Measurements from ENCODE around the gene C1orf105. TPM values are rescaled to one million over a fixed set of nuclear protein-coding genes. Genes with fewer than 3 reads are reported as not detected.

The C1orf105 gene
- total and polyA plus RNA-seq, 8 donors = 0.27 TPM; not detected in 7

DNA sequence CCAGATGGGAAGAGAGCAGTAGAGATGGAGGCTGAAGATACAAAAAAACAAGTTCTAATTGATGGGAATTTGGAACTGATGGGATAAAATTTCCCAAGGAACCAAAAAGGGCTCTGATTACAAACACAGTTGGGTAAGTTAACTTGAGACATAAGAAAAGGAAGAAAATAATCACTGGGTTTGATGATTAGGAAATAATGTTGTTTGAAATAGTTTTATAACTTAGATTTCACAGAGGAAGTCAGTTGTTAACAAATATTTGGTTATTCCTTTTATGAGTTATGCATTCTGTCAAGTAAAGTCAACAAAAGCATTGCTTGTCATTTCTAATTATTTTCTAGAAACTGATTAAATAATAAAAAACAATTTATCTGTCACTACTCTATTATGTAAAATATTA lies 92.1 kb downstream of the C1orf105 start:
- no peak for ATAC-seq
- Histone ChIP-seq H3K9me3 (no peaks in the 10 kb centered on the region), H3K36me3 (no peaks in the 10 kb centered on the region), H3K27ac (no peak overlapping the region), H3K27me3 (no peaks in the 10 kb centered on the region), H3K4me1 (peaks cover 0 to 10% of the 10 kb centered on the region in 2 donors), H3K4me3 (no peak overlapping the region)
- TF ChIP-seq, protein P1, sequence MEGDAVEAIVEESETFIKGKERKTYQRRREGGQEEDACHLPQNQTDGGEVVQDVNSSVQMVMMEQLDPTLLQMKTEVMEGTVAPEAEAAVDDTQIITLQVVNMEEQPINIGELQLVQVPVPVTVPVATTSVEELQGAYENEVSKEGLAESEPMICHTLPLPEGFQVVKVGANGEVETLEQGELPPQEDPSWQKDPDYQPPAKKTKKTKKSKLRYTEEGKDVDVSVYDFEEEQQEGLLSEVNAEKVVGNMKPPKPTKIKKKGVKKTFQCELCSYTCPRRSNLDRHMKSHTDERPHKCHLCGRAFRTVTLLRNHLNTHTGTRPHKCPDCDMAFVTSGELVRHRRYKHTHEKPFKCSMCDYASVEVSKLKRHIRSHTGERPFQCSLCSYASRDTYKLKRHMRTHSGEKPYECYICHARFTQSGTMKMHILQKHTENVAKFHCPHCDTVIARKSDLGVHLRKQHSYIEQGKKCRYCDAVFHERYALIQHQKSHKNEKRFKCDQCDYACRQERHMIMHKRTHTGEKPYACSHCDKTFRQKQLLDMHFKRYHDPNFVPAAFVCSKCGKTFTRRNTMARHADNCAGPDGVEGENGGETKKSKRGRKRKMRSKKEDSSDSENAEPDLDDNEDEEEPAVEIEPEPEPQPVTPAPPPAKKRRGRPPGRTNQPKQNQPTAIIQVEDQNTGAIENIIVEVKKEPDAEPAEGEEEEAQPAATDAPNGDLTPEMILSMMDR (IDR thresholded peaks at IDR 0.05) = no peak
- DNase-seq = no peak
- intact Hi-C loops (cut with DNase I) = no loop called here

DNA sequence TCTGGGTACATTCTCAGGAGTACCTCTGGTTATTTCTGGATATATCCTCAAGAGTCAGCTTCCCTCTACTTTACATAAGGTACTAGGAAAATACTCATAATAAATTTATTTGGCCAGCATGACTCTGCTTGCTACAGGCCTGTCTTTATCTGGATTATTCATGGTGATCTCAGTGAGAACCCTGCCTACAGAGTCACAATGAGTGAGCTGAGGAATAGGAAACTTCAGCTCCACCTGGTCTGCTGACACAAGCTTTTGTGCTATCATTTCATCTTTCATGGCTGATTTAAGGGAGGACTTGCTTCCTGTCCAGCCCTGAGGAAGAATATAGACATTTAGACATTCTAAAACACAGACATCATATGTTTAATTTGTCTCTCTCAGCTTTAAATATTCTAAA lies 93.0 kb downstream of the C1orf105 start:
- intact Hi-C loops (cut with DNase I) = no loop called here
- TF ChIP-seq, protein P1 (IDR thresholded peaks at IDR 0.05) = no peak
- DNase-seq = no peak
- Histone ChIP-seq H3K9me3 (no peaks in the 10 kb centered on the region), H3K27ac (no peak overlapping the region), H3K27me3 (no peaks in the 10 kb centered on the region), H3K36me3 (no peaks in the 10 kb centered on the region), H3K4me3 (no peak overlapping the region), H3K4me1 (peaks cover 0 to 10% of the 10 kb centered on the region in 2 donors)
- ATAC-seq = no peak

DNA sequence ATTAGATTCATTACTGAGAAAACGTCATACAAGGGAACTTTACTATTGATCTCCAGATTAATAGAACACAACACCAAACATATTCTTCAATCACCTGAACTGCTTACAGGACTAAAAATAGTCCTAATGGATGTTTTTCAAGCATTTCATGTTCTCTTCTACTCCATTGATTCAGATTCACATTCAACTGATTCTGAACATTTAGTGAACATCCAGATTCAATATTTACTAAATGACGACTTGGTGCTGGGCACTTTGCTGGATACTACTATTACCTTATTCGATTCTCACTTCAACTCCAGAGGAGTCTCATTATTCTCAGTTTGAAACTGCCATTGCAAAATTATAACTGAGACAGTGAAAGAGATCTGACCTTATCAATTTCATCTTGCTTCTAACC lies 93.6 kb downstream of the C1orf105 start:
- H3K4me3 ChIP-seq = no peak overlapping the region
- DNase-seq = no peak
- no peaks in the 10 kb centered on the region for H3K36me3 ChIP-seq
- H3K27ac ChIP-seq = no peak overlapping the region
- TF ChIP-seq, protein P1 (IDR thresholded peaks at IDR 0.05) = no peak
- no peaks in the 10 kb centered on the region for H3K27me3 ChIP-seq
- no peaks in the 10 kb centered on the region for H3K9me3 ChIP-seq
- peaks cover 0 to 10% of the 10 kb centered on the region in 2 donors for H3K4me1 ChIP-seq
- no peak for ATAC-seq
- intact Hi-C loops (cut with DNase I) = no loop called here

DNA sequence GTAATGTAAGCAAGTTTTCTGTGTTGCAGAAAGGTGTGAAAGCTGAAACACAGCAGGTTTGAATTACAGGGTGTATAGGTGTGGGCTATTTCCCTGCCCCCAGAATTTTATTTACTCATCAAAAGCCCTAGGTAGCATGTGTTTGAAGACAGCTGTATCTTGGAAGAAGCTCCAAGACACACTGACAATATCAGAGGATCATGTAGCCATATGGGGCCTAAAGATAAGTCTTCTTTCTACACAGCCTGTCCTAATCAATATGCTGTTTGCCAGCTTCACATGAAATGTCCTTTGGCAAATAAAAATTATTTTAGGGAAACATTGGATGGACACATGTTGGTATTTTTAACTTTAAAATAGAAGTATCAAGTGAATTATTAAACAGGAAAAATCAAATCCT lies 95.0 kb downstream of the C1orf105 start:
- Histone ChIP-seq H3K27me3 (no peaks in the 10 kb centered on the region), H3K4me3 (no peak overlapping the region), H3K27ac (peak overlapping the region in 1 of 2 donors; percentile 60), H3K9me3 (no peaks in the 10 kb centered on the region), H3K36me3 (no peaks in the 10 kb centered on the region), H3K4me1 (peaks cover 0 to 10% of the 10 kb centered on the region in 2 donors)
- TF ChIP-seq, protein P1 (IDR thresholded peaks at IDR 0.05) = no peak
- DNase-seq (no peak), ATAC-seq (no peak)
- intact Hi-C loops (cut with DNase I) = no loop called here

DNA sequence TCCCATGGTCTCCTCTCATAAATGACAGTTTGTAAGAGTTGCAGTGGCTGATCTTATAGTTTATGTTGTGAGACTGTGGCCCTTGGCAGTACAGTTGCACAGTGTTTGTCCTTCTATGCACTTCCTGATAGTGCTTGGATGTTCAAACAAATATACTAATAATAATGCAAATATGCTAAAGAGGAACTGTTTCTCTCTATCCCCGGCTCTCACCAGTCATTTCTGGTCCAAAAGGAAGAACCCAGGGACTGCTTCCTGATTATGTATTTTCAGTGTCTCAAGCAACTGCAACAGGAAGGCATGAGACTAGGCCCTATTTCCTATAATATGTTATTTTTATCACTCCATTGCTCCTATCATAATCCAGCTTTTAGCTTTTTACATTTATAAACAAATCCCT lies 95.4 kb downstream of the C1orf105 start:
- no peaks in the 10 kb centered on the region for H3K27me3 ChIP-seq
- peak overlapping the region in 1 of 2 donors; percentile 60 for H3K27ac ChIP-seq
- H3K4me1 ChIP-seq = peaks cover 0 to 10% of the 10 kb centered on the region in 2 donors
- TF ChIP-seq, protein P1 (IDR thresholded peaks at IDR 0.05) = no peak
- no peaks in the 10 kb centered on the region for H3K36me3 ChIP-seq
- ATAC-seq = peak; percentile 50
- no peak overlapping the region for H3K4me3 ChIP-seq
- intact Hi-C loops (cut with DNase I) = no loop called here
- H3K9me3 ChIP-seq = no peaks in the 10 kb centered on the region
- DNase-seq = no peak
